HFF-Myc (cell line): Measurements from ENCODE around the gene GUCA2B.

ENCODE experiments used
- DNase-seq: peaks from one replicate; pipeline ENCODE4 v3.0.0-alpha.2; 2011; ENCODE audit warnings: low read depth; ENCODE audit errors: extremely low read depth
- H3K4me3 ChIP-seq: replicated peaks from 2 replicates; pipeline ENCODE4 v1.5.1; 2011; ENCODE audit warnings: low read depth, mild to moderate bottlenecking, control low read depth, low read length
- CTCF ChIP-seq: IDR thresholded peaks from 2 replicates; pipeline ENCODE4 v1.5.1; 2012; ENCODE audit warnings: mild to moderate bottlenecking, low read depth, low read length, control low read depth; ENCODE audit errors: missing control alignments

Gene GUCA2B

GRCh38 chr1:42122408-42122807 is 30.8 kb upstream of the GUCA2B start:
- H3K4me3 ChIP-seq, result no peak overlapping the region
- TF ChIP-seq CTCF, result no peak
- no peak for DNase-seq

GRCh38 chr1:42125552-42125951 is 27.7 kb upstream of the GUCA2B start:
- no peak for DNase-seq
- TF ChIP-seq CTCF, result no peak
- no peak overlapping the region for H3K4me3 ChIP-seq

- no peak overlapping the region for H3K4me3 ChIP-seq
- DNase-seq, result no peak
- no peak for TF ChIP-seq CTCF
Measured at GRCh38 chr1:42127767-42128166, 25.4 kb upstream of the GUCA2B start.

- no peak for DNase-seq
- TF ChIP-seq CTCF, result no peak
- H3K4me3 ChIP-seq, result no peak overlapping the region
Measured at GRCh38 chr1:42128499-42128898, 24.7 kb upstream of the GUCA2B start.

GRCh38 chr1:42128964-42129363 is 24.2 kb upstream of the GUCA2B start:
- TF ChIP-seq CTCF, result no peak
- H3K4me3 ChIP-seq, result no peak overlapping the region
- DNase-seq, result no peak

GRCh38 chr1:42130061-42130660 is 23.0 kb upstream of the GUCA2B start:
- no peak for DNase-seq
- no peak for TF ChIP-seq CTCF
- no peak overlapping the region for H3K4me3 ChIP-seq

- no peak for DNase-seq
- TF ChIP-seq CTCF, result no peak
- H3K4me3 ChIP-seq, result no peak overlapping the region
Measured at GRCh38 chr1:42133390-42133789, 19.8 kb upstream of the GUCA2B start.
